Non-pigmented ciliary epithelial cell (primary cell): ENCODE measurements around the gene FBN2.
"Not testable (repeated sequence)": the region's sequence is repeated elsewhere in the genome, so short reads cannot be mapped to it uniquely, and the experiment has no call there.

ENCODE experiments used
- DNase-seq: peaks from one replicate; pipeline ENCODE4 v3.0.0-alpha.2; 2010; ENCODE audit warnings: low read depth

Gene FBN2

DNA sequence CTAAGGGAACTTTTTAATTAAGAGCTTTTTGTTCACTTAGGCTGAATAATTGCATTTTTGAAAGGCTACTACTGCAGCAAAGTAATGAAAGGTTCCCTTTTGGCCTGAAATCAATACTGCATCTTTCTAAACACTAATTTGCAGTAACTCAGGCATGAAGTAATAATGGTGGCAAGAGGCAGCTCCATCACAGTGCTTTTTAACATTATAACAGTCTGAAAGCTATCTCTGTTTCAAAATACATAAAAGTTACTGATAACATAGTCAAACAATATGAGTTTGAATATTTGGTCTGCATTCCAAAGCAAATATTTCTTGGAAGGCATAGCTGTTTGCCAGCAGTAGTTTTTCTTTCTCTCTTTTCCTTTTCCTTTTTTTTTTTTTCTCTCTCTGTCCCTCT is 113.4 kb downstream of the FBN2 start:
- no peak for DNase-seq

DNA sequence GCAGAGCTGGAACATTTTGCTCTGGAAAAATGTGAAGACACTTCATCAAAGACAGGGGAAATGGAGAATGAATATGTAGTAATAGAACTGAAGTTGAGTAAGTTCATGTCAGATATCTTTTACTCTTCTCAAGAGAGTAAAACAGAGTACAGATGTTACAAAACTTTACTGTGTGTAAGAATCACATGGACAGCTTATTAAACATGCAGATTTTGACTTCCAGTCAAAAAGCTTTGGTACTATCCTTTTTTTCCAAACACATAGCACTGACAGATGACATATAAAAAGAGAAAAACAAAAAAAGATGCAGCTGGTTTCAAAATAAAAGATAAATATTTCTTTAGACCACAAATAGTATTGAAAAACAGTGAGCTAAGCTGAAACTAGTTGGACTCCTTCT is 115.4 kb downstream of the FBN2 start:
- DNase-seq: no peak

DNA sequence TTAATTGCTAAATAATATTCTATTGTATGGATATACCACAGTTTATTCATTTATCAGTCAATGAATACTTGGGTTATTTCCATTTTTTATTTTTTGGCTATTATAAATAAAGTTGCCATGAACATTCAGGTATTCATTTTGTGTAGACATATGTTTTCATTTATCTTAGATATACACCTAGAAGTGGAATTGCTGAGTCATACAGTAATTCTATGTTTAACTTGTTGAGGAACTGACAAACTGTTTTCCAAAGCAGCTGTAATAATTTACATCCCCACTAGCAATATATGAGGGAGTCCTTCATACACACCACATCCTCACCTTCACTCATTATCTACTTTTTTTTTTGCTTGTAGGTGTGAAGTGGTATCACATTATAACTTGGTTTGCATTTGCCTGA is 123.6 kb downstream of the FBN2 start:
- no peak for DNase-seq

DNA sequence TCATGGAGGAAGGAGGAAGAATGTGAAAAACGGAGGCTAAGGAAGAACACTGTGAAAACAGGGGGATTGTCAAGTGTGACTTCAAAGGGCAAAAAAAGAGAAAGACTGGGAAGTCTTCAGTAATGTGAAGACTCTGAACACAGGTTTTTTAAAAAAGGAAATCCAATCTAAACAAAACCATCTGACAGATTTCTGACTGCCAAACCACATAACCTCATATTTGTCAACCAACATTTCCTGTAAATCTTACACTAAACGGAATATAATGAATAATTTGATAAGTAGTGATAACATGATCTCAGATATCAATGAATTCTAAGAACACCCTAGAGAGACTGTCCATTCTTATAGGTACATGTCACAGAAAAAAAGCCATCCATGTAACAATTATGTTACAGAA is 124.7 kb downstream of the FBN2 start:
- DNase-seq: no peak

DNA sequence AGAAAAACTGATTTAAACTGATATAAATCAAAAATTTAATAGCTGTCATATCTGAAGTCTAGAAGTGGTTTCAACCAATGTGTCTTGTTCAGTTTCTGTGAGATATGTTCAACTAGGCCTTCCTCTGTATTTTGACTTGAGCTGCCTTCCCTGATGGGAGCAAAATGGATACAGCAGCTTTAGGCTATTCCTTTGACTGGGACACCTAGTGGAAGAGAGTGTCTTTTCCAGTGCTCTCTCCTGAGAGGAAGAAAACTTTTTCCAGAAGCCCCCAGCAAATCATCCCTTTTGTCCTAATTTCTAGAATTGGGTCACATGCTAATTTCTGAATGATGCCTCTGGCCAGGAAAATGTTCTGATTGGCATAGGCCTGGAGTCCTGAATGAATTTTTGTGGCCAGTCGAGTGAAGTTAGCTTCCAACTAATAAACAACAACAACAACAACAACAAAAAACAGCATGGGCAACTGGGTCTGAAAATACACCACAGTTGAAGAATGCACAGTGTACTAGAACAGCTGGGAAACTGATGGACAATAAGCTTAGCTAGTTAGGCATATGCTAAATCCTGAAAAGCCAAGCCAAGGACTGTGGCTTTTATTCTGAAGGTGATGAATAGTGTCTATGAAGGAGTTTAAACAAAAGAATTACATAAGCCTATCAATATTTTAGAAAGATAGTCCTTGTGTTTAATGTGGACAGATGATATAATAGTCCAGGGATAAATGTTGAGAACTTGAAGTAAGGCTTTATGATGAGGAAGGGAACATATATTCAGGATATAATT is 125.7 kb downstream of the FBN2 start:
- DNase-seq: no peak

DNA sequence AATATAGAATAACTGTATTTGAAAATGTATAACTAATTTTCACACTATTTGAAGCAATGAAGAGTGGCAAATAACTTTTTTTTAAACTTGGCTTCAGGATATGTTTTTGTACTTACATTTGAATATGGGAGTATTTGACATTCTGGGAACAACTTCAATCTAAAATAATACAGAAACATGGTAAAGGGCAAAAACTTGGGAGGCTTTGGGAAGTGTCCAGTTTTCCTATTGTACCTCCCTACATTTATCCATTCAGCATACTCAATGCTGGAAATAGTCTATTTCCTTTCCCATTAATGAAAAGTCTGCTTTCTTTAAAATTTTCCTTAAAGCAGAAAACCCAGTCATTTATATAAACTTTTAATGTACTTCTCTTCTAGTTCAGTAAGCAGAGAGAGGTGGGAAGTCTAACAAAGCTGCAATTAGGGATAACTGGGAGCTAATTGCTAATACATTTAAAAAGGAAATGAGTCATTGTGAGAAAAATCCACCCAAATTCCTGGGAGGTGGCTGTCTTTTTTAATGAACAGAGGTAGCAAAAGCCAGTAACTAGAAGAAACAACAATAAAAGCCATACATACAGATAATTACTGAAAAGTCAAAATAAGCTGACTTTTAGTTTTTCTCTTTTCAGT is 128.8 kb downstream of the FBN2 start:
- no peak for DNase-seq

DNA sequence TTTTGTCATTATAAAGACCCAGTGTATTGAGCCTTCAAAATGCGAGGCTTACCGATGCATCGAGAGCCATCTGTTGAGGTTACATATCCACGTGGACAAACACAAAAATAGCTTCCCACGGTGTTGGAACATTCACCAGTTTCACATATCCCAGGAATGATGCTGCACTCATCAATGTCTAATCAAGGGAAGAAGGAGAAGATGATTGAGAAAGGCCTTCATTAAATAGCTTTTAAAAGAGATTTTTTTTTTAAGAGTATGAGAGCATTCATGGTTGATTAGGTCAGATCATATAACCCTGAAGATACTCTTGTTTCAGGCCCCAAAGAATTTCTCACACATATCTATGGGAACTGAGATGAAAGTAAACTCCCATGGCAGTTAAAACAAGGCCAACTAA is 129.4 kb downstream of the FBN2 start:
- no peak for DNase-seq

DNA sequence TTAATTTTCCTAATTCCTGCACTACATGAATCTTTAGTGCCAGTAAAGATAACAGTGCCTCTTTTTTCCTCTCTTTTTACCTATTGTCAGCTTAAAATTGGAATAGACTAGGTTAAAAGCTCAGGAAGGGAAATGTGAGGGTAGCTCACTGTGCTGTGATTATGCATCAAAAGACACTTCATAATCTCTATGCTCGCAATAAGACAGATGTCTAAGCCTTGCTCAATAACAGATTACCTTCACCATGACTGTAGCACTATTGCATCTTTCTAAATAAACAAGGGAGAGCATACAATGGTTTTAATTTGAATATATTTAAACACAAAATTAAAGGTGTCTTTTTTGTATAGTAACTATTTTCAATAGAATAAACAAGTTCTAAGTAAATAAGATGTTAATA is 130.1 kb downstream of the FBN2 start:
- no peak for DNase-seq

DNA sequence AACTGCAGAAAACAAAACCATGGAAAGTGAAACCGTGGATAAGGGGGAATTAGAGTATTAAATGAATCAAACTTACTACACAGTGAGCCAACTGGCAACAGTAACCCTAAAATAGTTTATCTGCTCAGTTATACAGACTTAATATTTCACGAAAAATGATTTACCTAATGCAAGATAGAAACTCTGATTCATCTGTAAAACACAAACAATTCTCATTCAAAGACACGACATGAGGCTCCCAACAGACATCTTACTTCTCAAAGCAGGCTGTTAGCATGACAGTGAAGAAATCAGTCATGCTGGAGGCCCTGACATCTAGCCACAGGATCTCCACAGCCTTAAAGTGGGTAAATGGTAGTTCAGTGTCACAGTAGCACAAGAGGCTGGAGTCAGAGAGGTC is 131.2 kb downstream of the FBN2 start:
- DNase-seq: no peak

DNA sequence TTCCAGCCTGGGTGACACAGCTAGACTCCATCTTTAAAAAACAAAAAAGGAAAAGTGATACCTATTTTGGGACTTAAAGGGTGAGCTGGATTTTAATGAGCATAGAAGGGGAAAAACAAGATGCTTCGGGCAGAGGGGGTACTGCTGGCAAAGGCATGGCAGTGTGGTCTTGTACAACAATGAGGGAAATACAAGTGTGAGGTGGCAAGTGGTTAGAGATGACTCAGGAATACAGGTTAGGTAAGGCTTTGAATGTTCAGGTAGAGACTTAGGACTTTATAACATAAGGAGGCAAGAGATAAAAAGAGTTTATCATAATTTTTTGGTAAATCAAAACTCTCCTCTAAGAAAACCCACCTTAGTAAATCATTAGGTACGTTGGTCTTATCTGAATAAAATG is 132.9 kb downstream of the FBN2 start:
- no peak for DNase-seq

DNA sequence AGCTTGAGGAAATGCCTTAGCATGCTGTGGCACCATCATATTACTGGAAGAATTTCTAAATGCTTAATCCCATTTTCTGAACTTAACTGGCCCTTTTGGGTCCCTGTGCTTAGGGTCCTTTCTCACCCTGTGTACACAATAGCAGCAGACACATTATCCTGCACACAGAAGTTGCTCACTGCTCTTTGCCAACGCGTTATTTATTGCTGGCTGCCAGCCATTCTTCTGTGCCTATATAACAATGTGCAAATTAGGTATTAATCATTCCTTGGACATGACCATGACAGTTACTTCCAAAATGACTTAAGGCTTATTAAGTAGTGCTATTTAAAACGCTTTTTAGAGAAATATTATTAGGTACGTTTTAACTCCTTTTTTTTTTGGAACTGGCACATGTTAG is 134.7 kb downstream of the FBN2 start:
- no peak for DNase-seq

DNA sequence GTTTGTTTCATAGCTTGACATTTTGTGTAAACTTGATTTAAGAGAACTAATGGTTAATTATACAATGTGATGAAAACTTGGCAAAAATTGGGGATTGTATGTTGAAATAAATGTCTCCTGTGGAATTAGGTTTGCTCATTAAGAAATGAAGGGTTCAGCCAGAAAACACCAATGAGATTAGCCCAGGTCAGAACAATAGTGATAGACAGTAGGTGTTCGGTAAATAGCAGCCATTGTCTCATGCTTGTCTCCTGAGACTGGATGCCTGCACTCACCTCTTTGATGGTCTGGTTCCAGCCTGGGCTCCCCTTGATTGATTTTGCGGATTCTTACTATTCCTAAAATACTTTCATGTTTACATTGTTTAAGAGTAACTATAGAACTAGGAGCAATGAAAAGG is 135.5 kb downstream of the FBN2 start:
- DNase-seq: no peak

DNA sequence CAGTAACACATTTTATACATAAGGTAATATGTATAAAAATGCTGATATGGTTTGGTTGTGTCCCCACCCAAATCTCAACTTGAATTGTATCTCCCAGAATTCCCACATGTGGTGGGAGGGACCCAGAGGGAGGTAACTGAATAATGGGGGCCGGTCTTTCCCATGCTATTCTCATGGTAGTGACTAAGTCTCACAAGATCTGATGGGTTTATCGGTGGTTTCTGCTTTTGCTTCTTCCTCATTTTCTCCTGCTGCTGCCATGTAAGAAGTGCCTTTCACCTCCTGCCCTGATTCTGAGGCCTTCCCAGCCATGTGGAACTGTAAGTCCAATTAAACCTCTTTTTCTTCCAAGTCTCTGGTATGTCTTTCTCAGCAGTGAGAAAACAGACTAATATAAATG is 137.3 kb downstream of the FBN2 start:
- not testable (repeated sequence) for DNase-seq

DNA sequence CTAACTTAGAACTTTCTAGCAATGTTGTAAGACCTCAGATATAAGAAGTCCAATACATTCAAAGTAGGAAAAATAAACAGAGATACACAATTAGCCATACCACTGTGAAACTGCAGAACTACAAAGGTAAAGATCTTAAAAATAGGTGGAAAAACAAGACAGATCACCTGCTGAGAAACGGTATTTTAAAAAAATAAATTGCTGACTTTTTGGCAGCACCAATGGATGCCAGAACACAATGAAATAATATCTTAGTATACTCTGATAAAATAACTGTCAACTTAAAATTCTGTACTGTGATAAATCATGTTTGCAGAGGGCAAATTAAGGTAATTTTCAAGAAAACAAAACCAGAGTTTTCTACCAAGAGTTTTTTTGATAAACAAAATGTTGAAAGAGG is 138.9 kb downstream of the FBN2 start:
- no peak for DNase-seq

DNA sequence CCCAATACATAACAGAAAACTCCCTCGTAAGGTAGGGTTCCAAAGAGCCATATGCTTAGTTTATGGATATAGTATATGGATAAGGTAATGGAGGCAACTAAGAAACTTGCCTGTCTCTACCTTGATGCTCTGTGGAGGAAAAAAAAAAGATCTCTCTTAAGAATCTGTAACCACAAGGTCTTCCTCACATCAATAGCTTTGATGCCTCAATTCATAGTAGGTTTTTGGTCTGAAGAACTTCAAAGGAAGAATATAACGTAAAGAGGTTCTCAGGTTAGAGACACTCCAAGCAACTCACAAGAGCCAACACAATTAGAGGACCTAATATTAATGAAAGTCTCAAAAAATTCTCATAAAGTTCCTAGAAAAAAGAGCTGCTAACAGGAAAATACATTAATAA is 140.2 kb downstream of the FBN2 start:
- DNase-seq: no peak

DNA sequence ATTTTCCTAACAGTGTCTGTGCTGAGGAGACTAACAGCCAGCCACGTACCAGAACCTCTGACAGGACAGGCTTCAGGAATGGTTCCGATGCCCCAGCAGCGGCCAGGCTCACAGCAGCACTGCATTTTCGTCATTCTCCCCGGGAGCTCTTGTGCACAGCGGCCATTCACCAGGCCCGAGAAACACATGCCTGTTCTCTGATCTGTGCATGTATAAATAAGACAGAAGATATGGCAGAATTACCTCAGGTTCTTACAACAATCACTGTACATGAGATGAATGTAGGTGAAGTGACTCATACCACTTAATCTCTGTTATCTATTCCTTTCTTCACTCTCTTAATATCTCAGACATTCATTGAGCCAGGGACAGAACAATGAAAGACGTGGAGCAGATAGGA is 143.0 kb downstream of the FBN2 start:
- DNase-seq: no peak

DNA sequence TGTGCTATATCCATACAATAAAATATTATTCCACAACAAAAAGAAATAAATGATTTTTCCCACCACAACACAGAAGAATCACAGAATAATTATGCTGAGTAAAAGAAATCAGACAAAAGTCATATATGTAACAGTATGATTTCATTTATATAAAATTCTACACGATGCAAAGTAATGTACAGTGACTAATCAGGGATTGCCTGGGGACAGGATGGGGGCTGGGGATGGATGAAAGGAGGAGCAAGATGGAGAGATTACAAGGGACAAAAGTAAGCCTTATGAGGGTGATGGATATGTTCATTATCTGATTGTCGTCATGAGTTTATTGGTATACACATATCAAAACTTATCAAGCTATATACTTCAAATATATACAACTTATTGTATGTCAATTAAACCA is 154.0 kb downstream of the FBN2 start:
- no peak for DNase-seq

DNA sequence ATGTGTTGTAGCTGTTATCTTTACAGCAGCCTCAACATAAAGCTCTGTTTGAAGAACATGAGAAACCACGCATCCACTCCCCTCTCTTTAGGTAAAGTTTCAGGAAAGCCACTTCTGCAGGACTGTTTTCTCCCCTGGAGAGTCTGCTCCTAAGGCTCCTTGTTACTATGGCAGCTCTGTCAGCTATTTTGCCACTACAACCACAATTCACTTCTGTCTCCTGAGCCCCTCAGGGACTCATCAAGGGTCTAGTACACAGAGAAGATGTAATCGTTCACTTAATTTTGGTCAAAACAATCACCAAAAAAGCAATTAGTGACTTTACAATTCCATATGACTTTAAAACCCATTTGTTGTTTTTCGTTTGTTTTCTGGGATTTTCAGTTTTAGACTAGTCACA is 157.7 kb downstream of the FBN2 start:
- DNase-seq: no peak

DNA sequence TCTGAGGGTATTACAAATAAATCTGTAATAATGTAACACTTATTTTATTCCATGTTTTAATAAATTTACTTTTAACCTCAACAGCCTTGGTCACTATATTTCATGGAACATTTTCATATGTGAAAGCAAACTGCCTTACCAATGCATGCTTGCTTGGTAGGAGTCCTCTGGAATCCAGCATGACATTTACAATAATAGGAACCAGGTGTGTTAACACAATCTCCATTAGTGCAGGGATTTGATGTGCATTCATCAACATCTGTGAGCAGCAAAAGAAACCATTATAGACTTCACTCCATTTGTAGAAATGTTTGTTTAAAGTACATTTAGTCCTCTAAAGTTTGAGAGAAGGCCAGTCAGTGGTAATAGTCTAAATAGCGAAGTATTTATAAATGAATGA is 159.4 kb downstream of the FBN2 start:
- DNase-seq: no peak

DNA sequence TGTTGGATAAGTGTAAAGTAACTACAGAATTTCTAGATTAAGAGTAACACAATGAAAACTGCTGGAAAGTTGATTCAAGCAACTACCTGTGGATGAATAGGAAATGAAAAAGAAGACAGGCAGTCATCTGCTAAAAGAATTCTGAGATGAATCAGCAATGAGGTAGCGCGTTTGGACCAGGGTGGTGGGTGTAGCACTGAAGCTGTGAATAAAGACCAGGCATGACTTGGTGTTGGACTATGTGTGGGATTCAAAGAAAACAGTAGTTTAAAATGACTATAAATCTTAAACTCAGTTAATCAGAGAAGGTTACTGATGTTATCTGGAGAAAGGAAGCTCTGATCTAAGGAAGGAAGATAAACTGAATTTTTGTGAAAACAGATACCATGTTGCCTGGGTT is 159.8 kb downstream of the FBN2 start:
- DNase-seq: peak; percentile 41

DNA sequence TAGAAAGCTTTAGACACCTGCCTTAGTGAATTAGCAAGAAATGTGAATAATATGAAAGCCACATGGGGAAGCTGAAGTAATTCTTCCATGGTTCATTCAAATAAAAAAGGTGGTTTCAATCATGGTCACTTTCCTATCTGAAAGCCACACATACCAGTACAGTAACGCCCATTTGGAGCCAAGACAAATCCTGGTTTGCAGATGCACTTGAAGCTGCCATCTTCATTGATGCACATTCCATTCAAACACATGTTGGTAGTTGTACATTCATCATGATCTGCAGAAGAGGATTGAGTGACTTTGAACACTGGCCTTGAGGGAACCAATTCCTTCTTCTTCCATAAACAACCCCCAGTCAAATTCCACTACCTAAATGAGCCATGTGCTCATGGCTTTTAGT is 161.5 kb downstream of the FBN2 start:
- DNase-seq: no peak

DNA sequence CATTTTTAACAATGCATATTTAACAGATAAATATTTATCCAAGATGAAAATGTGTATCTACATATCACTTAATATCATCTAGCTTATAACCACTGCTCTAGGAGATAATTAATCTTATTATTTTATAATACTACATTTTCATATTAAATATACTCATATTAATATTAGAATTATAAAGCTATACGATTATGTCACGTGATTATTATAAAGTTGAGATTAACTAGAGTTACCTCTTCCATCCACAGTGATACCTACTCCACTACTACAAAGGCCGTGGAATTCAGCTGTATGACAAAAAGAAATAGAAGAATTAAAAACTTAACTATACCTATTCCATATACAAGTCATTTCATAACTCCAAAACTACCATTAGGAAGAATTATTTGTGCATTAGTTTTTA is 171.9 kb downstream of the FBN2 start:
- DNase-seq: no peak

DNA sequence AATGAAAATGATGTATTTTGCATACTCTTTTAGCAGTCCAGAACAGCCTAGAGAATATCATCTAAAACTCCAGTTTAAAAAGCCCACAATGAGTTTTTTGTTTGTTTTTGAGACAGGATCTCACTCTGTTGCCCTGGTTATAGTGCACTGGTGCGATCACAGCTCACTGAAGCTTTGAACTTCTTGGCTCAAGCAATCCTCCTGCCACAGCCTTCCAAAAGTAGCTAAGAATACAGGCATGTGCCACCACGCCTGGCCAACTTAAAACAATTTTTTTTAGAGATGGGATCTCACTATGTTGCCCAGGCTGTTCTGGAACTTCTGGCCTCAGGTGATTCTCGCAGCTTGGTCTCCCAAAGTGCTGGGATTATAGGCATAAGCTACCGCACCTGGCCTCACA is 175.7 kb downstream of the FBN2 start:
- DNase-seq: no peak

DNA sequence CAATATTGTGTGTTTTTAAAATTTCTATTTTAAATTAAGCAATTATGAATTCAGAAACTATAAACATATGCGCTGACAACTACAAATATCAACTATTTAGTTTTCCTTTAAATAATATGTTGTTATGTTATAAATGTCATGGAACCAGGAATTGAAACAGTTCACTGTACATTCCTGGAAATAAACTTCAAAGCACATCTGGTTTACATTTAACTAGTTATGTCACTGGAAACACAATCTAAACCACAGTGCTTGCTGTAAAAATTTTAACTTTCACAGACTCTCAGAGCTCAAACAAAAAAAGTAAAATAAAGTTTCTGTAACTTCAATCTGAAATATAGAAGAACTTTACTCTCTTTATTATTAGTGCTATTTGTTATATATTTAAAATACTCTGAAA is 179.2 kb downstream of the FBN2 start:
- DNase-seq: no peak
